GM23338 (cell line): ENCODE results near the gene ADAM15. TPM values are rescaled to one million over a fixed set of nuclear protein-coding genes. Genes with fewer than 3 reads are reported as not detected.
A peak's percentile ranks its signal among the peaks of the same experiment; 100 is the strongest.

Experiments used
- ATAC-seq: fragments of 200-7000 bp; cut with Tn5 transposase; 3 replicates; pipeline ENCODE4 v1.9.1; 2020
- DNase-seq: peaks from one replicate; pipeline ENCODE4 v3.0.0-alpha.2; 2015; ENCODE audit warnings: low spot score
- H2AFZ ChIP-seq: fragments of 200-600 bp; sonication (generic); 2 replicates; pipeline ENCODE4 v1.8.0; 2016; ENCODE audit warnings: antibody characterized with exemption, mild to moderate bottlenecking, moderate library complexity
- H3F3A ChIP-seq: fragments of 200-600 bp; sonication (generic); replicated peaks from 2 replicates; pipeline ENCODE4 v1.8.0; 2017; ENCODE audit warnings: antibody characterized with exemption, mixed run types, low read depth
- H3K27ac ChIP-seq: fragments of 200-600 bp; sonication (generic); 2 replicates; pipeline ENCODE4 v1.6.1; 2016; ENCODE audit warnings: low read depth
- H3K27me3 ChIP-seq: fragments of 200-600 bp; sonication (generic); 2 replicates; pipeline ENCODE4 v1.8.0; 2016; ENCODE audit warnings: mild to moderate bottlenecking, mixed run types, moderate library complexity; ENCODE audit not compliant: insufficient read depth
- H3K36me3 ChIP-seq: fragments of 200-600 bp; sonication (generic); 2 replicates; pipeline ENCODE4 v1.8.0; 2016; ENCODE audit warnings: mild to moderate bottlenecking; ENCODE audit not compliant: insufficient read depth
- H3K4me1 ChIP-seq: fragments of 200-600 bp; sonication (generic); 2 replicates; pipeline ENCODE4 v1.8.0; 2016; ENCODE audit warnings: mild to moderate bottlenecking, moderate library complexity; ENCODE audit not compliant: insufficient read depth
- H3K4me2 ChIP-seq: fragments of 200-600 bp; sonication (generic); 2 replicates; pipeline ENCODE4 v1.7.1; 2017; ENCODE audit warnings: mixed run types
- H3K4me3 ChIP-seq: fragments of 200-600 bp; sonication (generic); 2 replicates; pipeline ENCODE4 v1.6.1; 2016; ENCODE audit warnings: mixed run types
- H3K79me2 ChIP-seq: fragments of 200-600 bp; sonication (generic); replicated peaks from 2 replicates; pipeline ENCODE4 v1.8.0; 2017; ENCODE audit warnings: mild to moderate bottlenecking; ENCODE audit not compliant: insufficient read depth
- H3K9me2 ChIP-seq: fragments of 200-600 bp; sonication (generic); 2 replicates; pipeline ENCODE4 v1.8.0; 2017; ENCODE audit not compliant: insufficient read depth
- H4K20me1 ChIP-seq: fragments of 200-600 bp; sonication (generic); replicated peaks from 2 replicates; pipeline ENCODE4 v1.8.0; 2017; ENCODE audit warnings: mild to moderate bottlenecking; ENCODE audit not compliant: insufficient read depth
- H3K27ac Mint-ChIP-seq: 2 replicates; pipeline ENCODE4 v1.8.0; 2020; ENCODE audit warnings: inconsistent platforms, mild to moderate bottlenecking, moderate library complexity, mixed read lengths
- H3K27me3 Mint-ChIP-seq: 3 replicates; pipeline ENCODE4 v1.8.0; 2022; ENCODE audit warnings: low read depth, mild to moderate bottlenecking, moderate library complexity, mixed read lengths, inconsistent platforms; ENCODE audit not compliant: insufficient read depth, poor library complexity
- H3K36me3 Mint-ChIP-seq: 3 replicates; pipeline ENCODE4 v1.8.0; 2021; ENCODE audit warnings: low read depth, mild to moderate bottlenecking, inconsistent platforms, moderate library complexity, mixed read lengths
- H3K4me1 Mint-ChIP-seq: 3 replicates; pipeline ENCODE4 v1.8.0; 2020; ENCODE audit warnings: mild to moderate bottlenecking, inconsistent platforms, mixed read lengths
- H3K4me3 Mint-ChIP-seq: 3 replicates; pipeline ENCODE4 v1.8.0; 2021; ENCODE audit warnings: moderate library complexity, mild to moderate bottlenecking, inconsistent platforms, mixed read lengths
- H3K9me3 Mint-ChIP-seq: 3 replicates; pipeline ENCODE4 v1.8.0; 2020; ENCODE audit warnings: moderate library complexity, mild to moderate bottlenecking, inconsistent platforms, mixed read lengths
- CTCF ChIP-seq, 2 experiments: fragments of 200-600 bp in 1 of 2; sonication (generic) in 1 of 2; conservative IDR thresholded peaks; 2 replicates each; pipeline versions ENCODE4 v1.5.1 to v1.6.1; 2016 to 2017; ENCODE audit warnings: antibody characterized with exemption in 2 of 2, low read depth in 2 of 2, mild to moderate bottlenecking in 2 of 2, moderate library complexity in 1 of 2
- EZH2phosphoT487 ChIP-seq: fragments of 200-600 bp; sonication (generic); IDR thresholded peaks from one replicate; pipeline ENCODE4 v1.8.1; 2018; ENCODE audit warnings: antibody characterized with exemption; ENCODE audit not compliant: unreplicated experiment
- JUNB ChIP-seq: IDR thresholded peaks from one replicate; pipeline ENCODE4 v1.6.1; 2016; ENCODE audit warnings: antibody characterized with exemption; ENCODE audit not compliant: unreplicated experiment
- POLR2AphosphoS5 ChIP-seq: IDR thresholded peaks from 2 replicates; pipeline ENCODE4 v1.6.1; 2016; ENCODE audit warnings: antibody characterized with exemption, low read depth
- STAT1 ChIP-seq: IDR thresholded peaks from one replicate; pipeline ENCODE4 v1.6.1; 2016; ENCODE audit warnings: antibody characterized with exemption; ENCODE audit not compliant: unreplicated experiment
- polyA plus RNA-seq: library from polyadenylated mRNA; unstranded; fragments of >200 nt; fragmentation: Nextera tagmentation; extraction: Ambion mirVana; gene quantifications from 2 replicates; pipeline ENCODE4 v1.2.1, GENCODE V29; 2016
- total RNA-seq: library from RNA; depleted of rRNA; stranded (reverse); fragments of >200 nt; shearing (Covaris generic); gene quantifications from 2 replicates; pipeline ENCODE4 v1.2.3, GENCODE V29; 2014

Gene ADAM15
- total and polyA plus RNA-seq, 2 experiments from 2014 or later: 24.2 to 31.1 TPM

- TF ChIP-seq JUNB (no peak), POLR2AphosphoS5 (peak; percentile 66)
- H3K4me1 ChIP-seq: peaks cover 18% of the 10 kb centered on the region; the same call in 1 of the 2 replicates
- H3K27me3 ChIP-seq: peaks cover 24% of the 10 kb centered on the region
- ATAC-seq (peak; percentile 24), DNase-seq (no peak)
- H3K27ac Mint-ChIP-seq: no peak overlapping the region
- H3K4me3 Mint-ChIP-seq: peak overlapping the region; percentile 76
- H3K36me3 Mint-ChIP-seq: no peaks in the 10 kb centered on the region; the same call in 2 of the 3 replicates
- no peaks in the 10 kb centered on the region for H3K79me2 ChIP-seq
- H2AFZ ChIP-seq: peak overlapping the region; percentile 84; the same call in 1 of the 2 replicates
- H3K27me3 Mint-ChIP-seq: peaks cover 30% of the 10 kb centered on the region
- peaks cover 12% of the 10 kb centered on the region; the same call in 1 of the 2 replicates for H3F3A ChIP-seq
- no peaks in the 10 kb centered on the region for H3K9me2 ChIP-seq
- H3K4me1 Mint-ChIP-seq: peaks cover 41% of the 10 kb centered on the region
- H3K4me2 ChIP-seq: peak overlapping the region; percentile 98
- no peak overlapping the region for H3K27ac ChIP-seq
- H3K36me3 ChIP-seq: no peaks in the 10 kb centered on the region
- peaks cover 3% of the 10 kb centered on the region; the same call in 1 of the 2 replicates for H4K20me1 ChIP-seq
- peak overlapping the region; percentile 90 for H3K4me3 ChIP-seq
- no peaks in the 10 kb centered on the region; the same call in 2 of the 3 replicates for H3K9me3 Mint-ChIP-seq
Measured at GRCh38 chr1:155051342-155051776, 243 bp downstream of the ADAM15 start.

- H3K27me3 Mint-ChIP-seq: peaks cover 27% of the 10 kb centered on the region
- H3K4me2 ChIP-seq: peak overlapping the region; percentile 98
- ATAC-seq: peak; percentile 8
- no peak overlapping the region for H3K27ac ChIP-seq
- peaks cover 39% of the 10 kb centered on the region for H3K4me1 Mint-ChIP-seq
- no peaks in the 10 kb centered on the region; the same call in 2 of the 3 replicates for H3K36me3 Mint-ChIP-seq
- peak overlapping the region; percentile 84; the same call in 1 of the 2 replicates for H2AFZ ChIP-seq
- H3K9me2 ChIP-seq: no peaks in the 10 kb centered on the region
- peaks cover 3% of the 10 kb centered on the region; the same call in 1 of the 2 replicates for H4K20me1 ChIP-seq
- H3K9me3 Mint-ChIP-seq: no peaks in the 10 kb centered on the region; the same call in 2 of the 3 replicates
- H3K36me3 ChIP-seq: no peaks in the 10 kb centered on the region
- DNase-seq: peak; percentile 51
- no peaks in the 10 kb centered on the region for H3K79me2 ChIP-seq
- H3F3A ChIP-seq: peaks cover 12% of the 10 kb centered on the region; the same call in 1 of the 2 replicates
- H3K4me3 ChIP-seq: peak overlapping the region; percentile 90
- no peak overlapping the region for H3K27ac Mint-ChIP-seq
- no peak for TF ChIP-seq EZH2phosphoT487
- H3K27me3 ChIP-seq: peaks cover 24% of the 10 kb centered on the region
- peak overlapping the region; percentile 76 for H3K4me3 Mint-ChIP-seq
- peaks cover 18% of the 10 kb centered on the region; the same call in 1 of the 2 replicates for H3K4me1 ChIP-seq
Measured at GRCh38 chr1:155051777-155052398, 772 bp downstream of the ADAM15 start.

GRCh38 chr1:155052439-155053395 is 1.6 kb downstream of the ADAM15 start:
- H3K27me3 ChIP-seq: peaks cover 24% of the 10 kb centered on the region
- H3K4me2 ChIP-seq: peak overlapping the region; percentile 98
- peak; percentile 17 for ATAC-seq
- H3K36me3 ChIP-seq: no peaks in the 10 kb centered on the region
- Mint-ChIP-seq H3K4me3 (peak overlapping the region; percentile 76), H3K36me3 (no peaks in the 10 kb centered on the region; the same call in 2 of the 3 replicates), H3K27ac (no peak overlapping the region), H3K9me3 (no peaks in the 10 kb centered on the region; the same call in 2 of the 3 replicates), H3K27me3 (peaks cover 25% of the 10 kb centered on the region), H3K4me1 (peaks cover 33% of the 10 kb centered on the region)
- H3K9me2 ChIP-seq: no peaks in the 10 kb centered on the region
- H3K79me2 ChIP-seq: no peaks in the 10 kb centered on the region
- H4K20me1 ChIP-seq: peaks cover 3% of the 10 kb centered on the region; the same call in 1 of the 2 replicates
- H3K4me3 ChIP-seq: peak overlapping the region; percentile 90
- H3K27ac ChIP-seq: no peak overlapping the region
- TF ChIP-seq CTCF (conservative IDR thresholded peaks at IDR 0.05; ENCODE audit: low read depth in 2 of 2): peak; percentile 32 to 61
- TF ChIP-seq STAT1: no peak
- H3K4me1 ChIP-seq: peaks cover 18% of the 10 kb centered on the region; the same call in 1 of the 2 replicates
- no peak overlapping the region for H2AFZ ChIP-seq
- DNase-seq: peak; percentile 46
- peaks cover 12% of the 10 kb centered on the region; the same call in 1 of the 2 replicates for H3F3A ChIP-seq
